ENCODE data around the gene CERS2. TPM values are rescaled to one million over a fixed set of nuclear protein-coding genes. Genes with fewer than 3 reads are reported as not detected.

CERS2 gene
- total RNA-seq, 2 donors from 2014 or later, result 170 to 211 TPM

DNA sequence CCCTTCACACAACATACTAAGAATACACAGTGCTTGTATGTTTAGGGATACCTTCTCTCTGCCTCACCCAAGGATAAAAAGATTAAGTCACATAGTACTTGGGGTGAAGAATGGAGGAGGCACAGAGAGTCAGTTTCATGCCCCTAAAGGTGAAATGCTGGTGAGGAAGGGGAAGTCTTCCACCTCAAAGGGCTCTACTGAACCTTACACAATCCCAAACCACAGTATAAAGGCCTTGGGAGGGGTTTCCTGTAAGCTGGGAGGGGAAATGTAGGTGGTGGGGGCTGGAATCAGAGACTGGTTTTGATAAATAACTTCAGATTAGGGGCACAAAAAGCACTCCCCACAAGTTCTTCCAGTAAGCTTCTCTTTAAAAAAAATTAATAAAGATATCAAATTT lies 28.5 kb upstream of the CERS2 start:
- peak overlapping the region; percentile 66 for H3K4me3 Mint-ChIP-seq
- H3K36me3 Mint-ChIP-seq, result no peaks in the 10 kb centered on the region
- no peaks in the 10 kb centered on the region for H3K9me3 Mint-ChIP-seq

DNA sequence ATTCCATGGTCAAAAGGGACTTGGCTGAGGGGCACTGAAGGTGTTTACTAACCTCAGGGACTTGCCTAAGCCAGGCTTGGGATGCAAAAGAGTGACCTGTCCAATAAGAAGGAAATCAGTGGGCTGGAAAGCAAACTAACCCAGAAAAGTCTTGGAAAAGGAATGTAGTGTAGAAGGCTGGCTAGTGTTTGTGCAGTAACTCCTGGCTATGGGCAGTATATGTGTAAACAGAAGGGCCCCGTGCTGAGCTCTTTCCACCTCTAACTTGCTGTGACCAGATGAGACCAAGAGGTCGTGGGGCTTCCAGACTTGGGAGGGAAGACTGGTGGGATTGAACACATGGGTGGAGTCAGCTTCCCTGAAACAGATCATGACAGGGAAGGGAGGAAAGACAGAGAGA lies 28.0 kb upstream of the CERS2 start:
- peaks cover 41 to 43% of the 10 kb centered on the region in 2 donors for H3K4me1 Mint-ChIP-seq (ENCODE audit: low read depth in 2 of 2)
- H3K4me3 Mint-ChIP-seq, result peak overlapping the region; percentile 66
- H3K36me3 Mint-ChIP-seq, result no peaks in the 10 kb centered on the region
- DNase-seq (ENCODE audit: low spot score), result no peak
- no peak for ATAC-seq
- peak overlapping the region; percentile 37 to 93 for H3K27ac Mint-ChIP-seq
- no peaks in the 10 kb centered on the region for H3K9me3 Mint-ChIP-seq
- no peaks in the 10 kb centered on the region for H3K27me3 Mint-ChIP-seq

More for the DNA sequence above, 28.5 kb upstream of the CERS2 start:
- no peaks in the 10 kb centered on the region for H3K27me3 Mint-ChIP-seq
- H3K27ac Mint-ChIP-seq, result peak overlapping the region; percentile 37 to 93
- ATAC-seq, result no peak
- peaks cover 46 to 47% of the 10 kb centered on the region in 2 donors for H3K4me1 Mint-ChIP-seq (ENCODE audit: low read depth in 2 of 2)
- DNase-seq (ENCODE audit: low spot score), result no peak

DNA sequence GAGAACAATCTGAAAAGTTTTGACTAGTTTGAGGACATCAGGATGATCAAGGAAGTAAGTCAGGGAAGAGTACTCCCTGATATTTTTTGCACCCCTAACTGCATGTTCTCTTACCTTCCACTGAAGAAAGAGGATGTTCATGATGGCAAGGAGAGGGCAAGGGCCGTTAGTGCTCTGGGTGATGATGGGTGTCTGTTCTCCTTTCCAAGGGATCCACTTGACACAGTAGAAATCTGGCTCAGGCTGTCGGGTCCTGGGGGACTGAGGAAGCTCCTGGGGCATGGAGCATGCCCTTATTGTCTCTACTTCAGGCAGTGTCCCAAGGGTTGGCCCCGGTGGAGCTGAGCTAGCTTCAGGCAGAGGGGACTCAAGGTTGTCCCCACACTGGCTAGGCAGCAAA lies 27.4 kb upstream of the CERS2 start:
- DNase-seq (ENCODE audit: low spot score) (no peak), ATAC-seq (no peak)
- Mint-ChIP-seq H3K27ac (peak overlapping the region; percentile 37 to 93), H3K4me1 (ENCODE audit: low read depth in 2 of 2) (peaks cover 35 to 38% of the 10 kb centered on the region in 2 donors), H3K27me3 (no peaks in the 10 kb centered on the region), H3K4me3 (no peak overlapping the region), H3K9me3 (no peaks in the 10 kb centered on the region), H3K36me3 (no peaks in the 10 kb centered on the region)

- ATAC-seq (no peak), DNase-seq (ENCODE audit: low spot score) (no peak)
- Mint-ChIP-seq H3K36me3 (no peaks in the 10 kb centered on the region), H3K4me1 (ENCODE audit: low read depth in 2 of 2) (peaks cover 31 to 35% of the 10 kb centered on the region in 2 donors), H3K9me3 (no peaks in the 10 kb centered on the region), H3K27ac (peak overlapping the region; percentile 37 to 93), H3K27me3 (no peaks in the 10 kb centered on the region), H3K4me3 (no peak overlapping the region)
These were observed 27.0 kb upstream of the CERS2 start for GRCh38 chr1:151001602-151002001.

DNA sequence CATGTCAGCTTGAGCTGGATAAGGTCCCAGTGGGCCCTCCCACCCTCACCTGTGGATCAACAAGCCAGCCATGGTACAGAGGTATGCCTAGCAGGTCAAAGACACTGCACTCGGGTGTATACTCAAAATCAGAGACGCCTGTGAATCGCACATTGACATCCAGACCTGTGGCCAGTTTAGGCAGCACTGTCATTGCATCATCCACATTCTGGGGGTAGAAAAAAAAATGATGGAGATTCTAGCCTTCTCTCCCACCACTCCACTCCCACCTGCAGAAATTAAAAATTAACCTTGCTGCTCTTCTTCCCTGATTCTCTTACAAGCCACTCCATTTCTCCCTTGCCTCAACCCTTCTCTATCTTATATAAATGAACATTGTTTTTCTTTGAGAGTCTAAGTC lies 25.8 kb upstream of the CERS2 start:
- H3K4me3 Mint-ChIP-seq, result peak overlapping the region; percentile 1
- H3K36me3 Mint-ChIP-seq, result no peaks in the 10 kb centered on the region
- no peaks in the 10 kb centered on the region for H3K27me3 Mint-ChIP-seq
- no peak for DNase-seq (ENCODE audit: low spot score)
- H3K27ac Mint-ChIP-seq, result peak overlapping the region in 1 of 2 donors; percentile 78
- ATAC-seq, result no peak
- no peaks in the 10 kb centered on the region for H3K9me3 Mint-ChIP-seq
- peaks cover 19 to 28% of the 10 kb centered on the region in 2 donors for H3K4me1 Mint-ChIP-seq (ENCODE audit: low read depth in 2 of 2)

- no peaks in the 10 kb centered on the region for H3K27me3 Mint-ChIP-seq
- no peak overlapping the region for H3K27ac Mint-ChIP-seq
These were observed 25.3 kb upstream of the CERS2 start for GRCh38 chr1:150999926-151000325.

GRCh38 chr1:150999051-150999674 lies 24.5 kb upstream of the CERS2 start:
- Mint-ChIP-seq H3K27ac (peak overlapping the region; percentile 23 to 65), H3K9me3 (no peaks in the 10 kb centered on the region), H3K36me3 (no peaks in the 10 kb centered on the region), H3K4me1 (ENCODE audit: low read depth in 2 of 2) (peaks cover 17 to 27% of the 10 kb centered on the region in 2 donors), H3K27me3 (no peaks in the 10 kb centered on the region), H3K4me3 (no peak overlapping the region)
- no peak for DNase-seq (ENCODE audit: low spot score)
- ATAC-seq, result peak; percentile 73 to 75

More at GRCh38 chr1:150999926-151000325, 25.3 kb upstream of the CERS2 start:
- ATAC-seq (no peak), DNase-seq (ENCODE audit: low spot score) (no peak)
- no peaks in the 10 kb centered on the region for H3K9me3 Mint-ChIP-seq
- peaks cover 17 to 27% of the 10 kb centered on the region in 2 donors for H3K4me1 Mint-ChIP-seq (ENCODE audit: low read depth in 2 of 2)
- H3K36me3 Mint-ChIP-seq, result no peaks in the 10 kb centered on the region
- no peak overlapping the region for H3K4me3 Mint-ChIP-seq

DNA sequence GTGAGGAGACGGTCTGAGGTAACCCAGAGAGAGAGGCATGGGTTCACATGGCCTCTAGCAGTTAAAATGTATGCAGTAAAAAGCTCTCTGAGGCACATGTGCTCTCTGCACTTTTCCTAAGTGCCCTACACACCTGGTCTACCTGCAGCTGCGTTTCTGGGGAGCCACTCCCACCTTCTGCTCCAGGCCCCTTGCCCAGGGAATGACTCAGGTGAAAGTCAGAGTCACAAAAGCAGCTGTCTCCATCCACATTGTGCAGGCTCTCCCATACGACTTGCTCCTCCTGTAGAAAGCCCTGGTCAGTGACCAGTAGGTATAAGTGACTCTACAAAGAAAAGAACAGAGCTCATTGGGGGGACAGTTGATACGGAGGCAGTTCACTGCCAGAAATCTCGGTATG lies 23.3 kb upstream of the CERS2 start:
- Mint-ChIP-seq H3K4me3 (no peak overlapping the region), H3K27me3 (no peaks in the 10 kb centered on the region), H3K27ac (no peak overlapping the region), H3K9me3 (no peaks in the 10 kb centered on the region), H3K36me3 (no peaks in the 10 kb centered on the region), H3K4me1 (ENCODE audit: low read depth in 2 of 2) (peaks cover 14 to 24% of the 10 kb centered on the region in 2 donors)
- DNase-seq (ENCODE audit: low spot score) (no peak), ATAC-seq (no peak)

- DNase-seq (ENCODE audit: low spot score) (no peak), ATAC-seq (no peak)
- H3K36me3 Mint-ChIP-seq, result no peaks in the 10 kb centered on the region
- H3K27ac Mint-ChIP-seq, result peak overlapping the region in 1 of 2 donors; percentile 61
- H3K4me1 Mint-ChIP-seq (ENCODE audit: low read depth in 2 of 2), result peaks cover 7 to 19% of the 10 kb centered on the region in 2 donors
- H3K27me3 Mint-ChIP-seq, result no peaks in the 10 kb centered on the region
- H3K4me3 Mint-ChIP-seq, result no peak overlapping the region
- H3K9me3 Mint-ChIP-seq, result no peaks in the 10 kb centered on the region
These were observed 22.7 kb upstream of the CERS2 start for GRCh38 chr1:150997126-150997872.

GRCh38 chr1:150995896-150996295 lies 21.3 kb upstream of the CERS2 start:
- DNase-seq (ENCODE audit: low spot score) (no peak), ATAC-seq (peak in 1 of 2 donors; percentile 44)
- H3K9me3 Mint-ChIP-seq, result no peaks in the 10 kb centered on the region
- no peaks in the 10 kb centered on the region for H3K27me3 Mint-ChIP-seq
- no peaks in the 10 kb centered on the region for H3K36me3 Mint-ChIP-seq
- no peak overlapping the region for H3K27ac Mint-ChIP-seq
- H3K4me1 Mint-ChIP-seq (ENCODE audit: low read depth in 2 of 2), result peaks cover 0 to 13% of the 10 kb centered on the region in 2 donors
- H3K4me3 Mint-ChIP-seq, result peak overlapping the region; percentile 15

GRCh38 chr1:150995460-150995859 lies 20.8 kb upstream of the CERS2 start:
- ATAC-seq (no peak), DNase-seq (ENCODE audit: low spot score) (no peak)
- Mint-ChIP-seq H3K4me3 (peak overlapping the region; percentile 15), H3K36me3 (no peaks in the 10 kb centered on the region), H3K27ac (no peak overlapping the region), H3K27me3 (no peaks in the 10 kb centered on the region), H3K9me3 (no peaks in the 10 kb centered on the region), H3K4me1 (ENCODE audit: low read depth in 2 of 2) (peaks cover 0 to 10% of the 10 kb centered on the region in 2 donors)

GRCh38 chr1:150994248-150994647 lies 19.6 kb upstream of the CERS2 start:
- Mint-ChIP-seq H3K27ac (no peak overlapping the region), H3K4me3 (no peak overlapping the region), H3K9me3 (no peaks in the 10 kb centered on the region), H3K4me1 (ENCODE audit: low read depth in 2 of 2) (peaks cover 0 to 5% of the 10 kb centered on the region in 2 donors), H3K36me3 (no peaks in the 10 kb centered on the region), H3K27me3 (no peaks in the 10 kb centered on the region)
- DNase-seq (ENCODE audit: low spot score), result no peak
- ATAC-seq, result no peak

- H3K27ac Mint-ChIP-seq, result no peak overlapping the region
These were observed 18.0 kb upstream of the CERS2 start for GRCh38 chr1:150992626-150993025.

GRCh38 chr1:150987924-150988323 lies 13.3 kb upstream of the CERS2 start:
- Mint-ChIP-seq H3K27me3 (no peaks in the 10 kb centered on the region), H3K4me3 (no peak overlapping the region), H3K27ac (no peak overlapping the region), H3K9me3 (no peaks in the 10 kb centered on the region), H3K36me3 (no peaks in the 10 kb centered on the region), H3K4me1 (ENCODE audit: low read depth in 2 of 2) (no peaks in the 10 kb centered on the region)
- ATAC-seq, result no peak
- DNase-seq (ENCODE audit: low spot score), result no peak

More at GRCh38 chr1:150992626-150993025, 18.0 kb upstream of the CERS2 start:
- DNase-seq (ENCODE audit: low spot score) (no peak), ATAC-seq (no peak)
- no peaks in the 10 kb centered on the region for H3K27me3 Mint-ChIP-seq
- no peak overlapping the region for H3K4me3 Mint-ChIP-seq
- H3K4me1 Mint-ChIP-seq (ENCODE audit: low read depth in 2 of 2), result peaks cover 0 to 5% of the 10 kb centered on the region in 2 donors
- no peaks in the 10 kb centered on the region for H3K9me3 Mint-ChIP-seq
- H3K36me3 Mint-ChIP-seq, result no peaks in the 10 kb centered on the region

Data from natural killer cell treated with Interleukin-12 subunit alpha and Interleukin-12 subunit beta and Interleukin-15 and Interleukin-18, amount 100 ng/mL, for 72 hours (primary cell).